D721Med (cell line): ENCODE measurements around the gene KIAA1614.
A peak's percentile ranks its signal among the peaks of the same experiment; 100 is the strongest.

Source experiments
- DNase-seq: peaks from one replicate; pipeline ENCODE4 v3.0.0; 2011; ENCODE audit warnings: low spot score; ENCODE audit not compliant: insufficient read length
- FAIRE-seq: peaks from 2 replicates; lab custom pipeline; 2011; peaks lifted over from hg19 to GRCh38; lab: Jason Lieb, UNC
- TF ChIP-seq, protein P1 (sequence below): IDR thresholded peaks from 2 replicates; pipeline ENCODE4 v1.5.1; 2012; ENCODE audit warnings: mild to moderate bottlenecking, control low read depth; ENCODE audit not compliant: insufficient read depth; ENCODE audit errors: missing control alignments

Gene KIAA1614

DNA sequence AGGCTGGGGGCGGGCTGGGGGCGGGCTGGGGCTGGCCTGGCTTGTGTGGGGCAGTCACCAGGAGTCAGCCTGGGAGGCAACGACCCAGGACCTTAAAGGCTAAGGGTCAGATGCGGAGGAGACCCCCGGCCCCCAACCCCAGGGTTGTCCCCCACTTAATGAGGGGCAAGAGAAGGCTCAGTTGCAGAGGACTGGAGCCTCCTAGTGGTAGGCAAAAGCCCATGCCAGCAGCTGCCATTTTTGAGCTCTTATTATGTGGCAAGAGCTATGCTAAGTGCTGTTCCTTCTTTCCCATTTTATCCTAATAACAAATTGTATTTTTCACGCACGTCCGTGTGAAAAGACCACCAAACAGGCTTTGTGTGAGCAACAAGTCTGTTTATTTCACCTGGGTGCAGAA lies 8.0 kb downstream of the KIAA1614 start:
- FAIRE-seq (no peak), DNase-seq (no peak)
- TF ChIP-seq, protein P1, sequence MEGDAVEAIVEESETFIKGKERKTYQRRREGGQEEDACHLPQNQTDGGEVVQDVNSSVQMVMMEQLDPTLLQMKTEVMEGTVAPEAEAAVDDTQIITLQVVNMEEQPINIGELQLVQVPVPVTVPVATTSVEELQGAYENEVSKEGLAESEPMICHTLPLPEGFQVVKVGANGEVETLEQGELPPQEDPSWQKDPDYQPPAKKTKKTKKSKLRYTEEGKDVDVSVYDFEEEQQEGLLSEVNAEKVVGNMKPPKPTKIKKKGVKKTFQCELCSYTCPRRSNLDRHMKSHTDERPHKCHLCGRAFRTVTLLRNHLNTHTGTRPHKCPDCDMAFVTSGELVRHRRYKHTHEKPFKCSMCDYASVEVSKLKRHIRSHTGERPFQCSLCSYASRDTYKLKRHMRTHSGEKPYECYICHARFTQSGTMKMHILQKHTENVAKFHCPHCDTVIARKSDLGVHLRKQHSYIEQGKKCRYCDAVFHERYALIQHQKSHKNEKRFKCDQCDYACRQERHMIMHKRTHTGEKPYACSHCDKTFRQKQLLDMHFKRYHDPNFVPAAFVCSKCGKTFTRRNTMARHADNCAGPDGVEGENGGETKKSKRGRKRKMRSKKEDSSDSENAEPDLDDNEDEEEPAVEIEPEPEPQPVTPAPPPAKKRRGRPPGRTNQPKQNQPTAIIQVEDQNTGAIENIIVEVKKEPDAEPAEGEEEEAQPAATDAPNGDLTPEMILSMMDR, result peak; percentile 19

DNA sequence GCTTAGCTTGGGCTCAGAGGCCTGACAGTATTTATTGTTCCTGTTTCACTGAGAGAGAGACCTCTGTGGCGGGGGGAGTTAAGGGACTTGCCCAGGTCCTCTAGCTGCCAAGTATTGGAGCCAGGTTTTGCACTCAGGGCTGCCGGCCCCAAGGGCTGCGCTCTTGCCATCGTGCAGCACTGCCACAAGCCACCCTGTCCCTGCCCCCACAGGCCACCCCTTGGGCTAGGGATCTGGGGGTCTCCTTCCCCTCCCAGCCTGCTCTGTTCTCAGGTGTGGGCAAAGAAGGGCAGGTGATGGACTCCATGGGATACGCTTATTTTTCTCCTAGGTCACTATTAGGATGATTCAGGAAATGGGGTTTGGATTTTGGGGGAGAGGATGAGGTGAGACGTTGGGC lies 8.7 kb downstream of the KIAA1614 start:
- no peak for FAIRE-seq
- TF ChIP-seq, protein P1, result no peak

DNA sequence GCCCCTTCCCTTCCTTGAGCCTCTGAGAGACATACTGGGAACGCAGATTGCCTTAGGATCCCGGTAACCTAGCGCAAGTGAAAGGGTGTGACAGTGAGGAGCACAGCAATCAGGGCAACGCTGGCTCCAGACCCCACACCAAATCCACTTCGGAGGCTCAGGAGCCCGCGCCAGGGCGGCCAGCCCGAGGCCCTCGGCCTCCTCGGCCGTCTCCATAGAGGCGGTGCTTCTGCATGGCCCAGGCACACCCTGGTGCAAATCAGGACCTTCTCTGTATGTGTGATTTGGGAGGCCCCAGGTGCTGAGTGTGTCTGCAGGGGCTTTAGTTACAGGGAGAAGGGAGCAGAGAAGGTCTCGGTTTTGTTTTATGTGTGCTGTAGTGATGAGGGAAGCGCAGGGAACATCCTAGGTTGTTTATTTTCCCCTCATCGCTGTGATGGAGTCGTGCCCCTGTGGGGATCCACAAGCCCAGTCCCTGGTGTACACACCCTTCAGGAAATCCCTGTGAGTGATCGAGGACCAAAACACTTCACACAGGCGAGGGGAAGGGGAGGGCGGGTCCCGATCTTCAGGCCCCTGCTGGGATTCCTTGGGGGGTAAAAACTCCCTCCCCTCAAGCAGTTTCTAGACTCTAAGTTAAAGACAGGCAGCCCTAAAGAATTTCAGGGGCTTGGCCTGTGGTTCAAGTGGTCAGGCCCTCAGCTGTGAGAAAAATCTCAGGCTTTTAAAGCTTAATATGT lies 9.4 kb downstream of the KIAA1614 start:
- DNase-seq (no peak), FAIRE-seq (no peak)
- TF ChIP-seq, protein P1, result no peak

More for the DNA sequence above, 8.7 kb downstream of the KIAA1614 start:
- DNase-seq, result no peak

DNA sequence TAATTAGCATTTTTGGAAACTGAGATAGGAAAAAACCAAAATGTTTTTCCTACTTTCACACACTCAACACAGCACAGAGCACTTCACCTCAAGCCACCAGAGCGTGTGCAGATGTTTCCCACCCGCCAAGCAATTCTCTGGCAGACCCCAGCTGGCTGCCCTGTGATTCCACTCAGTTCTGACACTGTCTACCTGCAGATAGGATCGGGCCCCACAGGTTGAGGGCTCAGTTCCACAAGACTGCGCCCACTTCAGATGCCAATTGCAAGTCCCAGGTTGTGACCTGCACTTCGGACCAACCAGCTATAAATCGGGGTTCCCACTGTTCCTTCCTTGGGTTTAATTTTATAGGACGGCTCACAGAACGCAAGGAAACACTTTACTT lies 9.9 kb downstream of the KIAA1614 start:
- TF ChIP-seq, protein P1, result no peak
- FAIRE-seq (no peak), DNase-seq (no peak)

DNA sequence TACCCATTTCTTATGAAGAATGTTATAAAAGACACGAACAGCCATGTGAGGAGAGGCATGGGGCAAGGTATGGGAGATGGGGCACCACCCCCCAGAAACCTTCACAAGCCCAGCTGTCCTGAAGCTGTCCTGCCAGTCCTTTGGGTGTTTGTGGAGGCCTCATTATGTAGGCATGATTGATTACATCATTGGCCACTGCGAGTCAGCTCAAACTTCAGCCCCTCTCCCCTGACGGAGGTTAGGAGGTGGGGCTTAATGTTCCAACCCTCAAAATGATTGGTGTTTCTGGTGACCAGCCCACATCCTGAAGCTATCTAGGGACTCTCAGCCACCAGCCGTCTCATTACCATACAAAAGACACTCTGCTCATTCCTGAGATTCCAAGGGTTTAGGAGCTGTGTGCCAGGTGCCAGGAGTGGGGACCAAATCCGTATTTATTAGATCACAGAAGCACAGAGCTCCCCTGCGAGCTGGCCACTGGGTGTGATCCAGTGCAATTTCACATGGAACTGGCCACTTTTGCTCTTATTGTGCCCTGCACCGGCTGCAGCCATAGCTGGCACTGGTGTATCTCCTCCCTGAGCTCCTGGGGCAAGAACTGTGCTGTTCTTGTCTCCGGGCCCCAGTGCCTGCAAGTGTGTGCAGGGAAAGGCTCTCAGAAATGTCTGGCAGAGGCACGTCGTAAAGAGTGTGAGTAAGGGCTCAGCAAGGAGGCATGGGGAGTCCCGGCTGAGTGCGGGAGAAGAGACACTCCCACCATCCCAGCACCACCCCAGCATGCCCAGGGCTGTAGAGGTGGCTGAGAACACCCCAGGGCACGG lies 10.5 kb downstream of the KIAA1614 start:
- no peak for DNase-seq
- no peak for FAIRE-seq

DNA sequence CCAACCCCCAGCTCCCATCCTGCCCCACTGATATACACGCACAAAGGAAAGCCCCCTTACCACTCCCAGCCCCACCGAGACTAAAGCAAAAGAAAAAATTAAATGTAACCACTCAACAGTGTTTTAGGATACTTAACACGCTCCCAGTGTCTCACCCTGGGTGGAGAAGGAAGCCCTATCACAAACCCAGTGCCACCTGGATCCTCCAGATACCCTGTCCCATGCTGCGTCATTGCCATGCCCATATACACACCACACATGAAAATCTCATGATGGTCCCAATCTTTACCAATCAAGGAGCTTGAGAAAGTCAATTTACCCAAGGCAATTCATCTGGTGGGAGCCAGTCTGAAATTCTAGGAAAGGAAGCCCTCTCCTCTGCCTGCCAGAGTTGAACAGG lies 11.2 kb downstream of the KIAA1614 start:
- TF ChIP-seq, protein P1, result no peak
- FAIRE-seq (no peak), DNase-seq (no peak)

More for the DNA sequence above, 10.5 kb downstream of the KIAA1614 start:
- TF ChIP-seq, protein P1, result no peak

DNA sequence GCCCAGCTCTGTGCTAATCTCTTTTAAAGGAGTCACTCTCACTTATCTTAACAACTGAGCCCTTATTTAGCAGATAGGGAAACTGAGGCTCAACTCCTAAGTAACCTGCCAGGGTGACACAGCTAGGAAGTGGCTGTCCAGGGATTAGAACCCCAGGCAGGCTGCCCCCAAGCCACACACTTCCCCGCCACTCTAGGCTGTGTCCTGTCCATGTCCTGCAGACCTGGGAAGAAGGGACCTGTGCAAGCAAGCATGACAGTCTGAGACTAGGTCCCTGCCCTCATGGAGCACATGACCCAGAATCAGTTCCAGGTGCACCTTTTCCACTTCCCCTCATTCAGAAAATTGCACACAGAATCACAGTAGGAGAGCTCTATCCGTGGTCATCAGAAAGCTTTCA lies 12.2 kb downstream of the KIAA1614 start:
- TF ChIP-seq, protein P1, result no peak
- DNase-seq (no peak), FAIRE-seq (no peak)
